ENCODE results near the gene CACNA1I.

The CACNA1I gene

DNA sequence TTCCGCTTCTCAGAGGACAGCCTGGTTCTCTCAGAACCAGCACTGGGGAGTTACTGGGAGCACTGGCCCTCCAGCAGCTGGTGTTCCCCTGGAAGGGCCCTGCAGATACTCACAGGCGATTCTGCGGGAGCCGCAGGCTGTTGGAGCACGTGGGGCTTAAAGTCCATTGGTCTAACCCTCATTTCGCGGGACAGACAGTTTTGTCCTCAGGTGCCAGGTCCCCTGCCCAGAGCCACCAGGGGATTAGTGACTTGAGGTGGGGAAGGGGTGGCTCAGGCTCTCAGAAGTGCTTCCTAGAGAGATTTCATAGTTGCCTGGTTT is 53.9 kb downstream of the CACNA1I start:
- no peak for DNase-seq (ENCODE audit: low read depth in 2 of 2)

DNA sequence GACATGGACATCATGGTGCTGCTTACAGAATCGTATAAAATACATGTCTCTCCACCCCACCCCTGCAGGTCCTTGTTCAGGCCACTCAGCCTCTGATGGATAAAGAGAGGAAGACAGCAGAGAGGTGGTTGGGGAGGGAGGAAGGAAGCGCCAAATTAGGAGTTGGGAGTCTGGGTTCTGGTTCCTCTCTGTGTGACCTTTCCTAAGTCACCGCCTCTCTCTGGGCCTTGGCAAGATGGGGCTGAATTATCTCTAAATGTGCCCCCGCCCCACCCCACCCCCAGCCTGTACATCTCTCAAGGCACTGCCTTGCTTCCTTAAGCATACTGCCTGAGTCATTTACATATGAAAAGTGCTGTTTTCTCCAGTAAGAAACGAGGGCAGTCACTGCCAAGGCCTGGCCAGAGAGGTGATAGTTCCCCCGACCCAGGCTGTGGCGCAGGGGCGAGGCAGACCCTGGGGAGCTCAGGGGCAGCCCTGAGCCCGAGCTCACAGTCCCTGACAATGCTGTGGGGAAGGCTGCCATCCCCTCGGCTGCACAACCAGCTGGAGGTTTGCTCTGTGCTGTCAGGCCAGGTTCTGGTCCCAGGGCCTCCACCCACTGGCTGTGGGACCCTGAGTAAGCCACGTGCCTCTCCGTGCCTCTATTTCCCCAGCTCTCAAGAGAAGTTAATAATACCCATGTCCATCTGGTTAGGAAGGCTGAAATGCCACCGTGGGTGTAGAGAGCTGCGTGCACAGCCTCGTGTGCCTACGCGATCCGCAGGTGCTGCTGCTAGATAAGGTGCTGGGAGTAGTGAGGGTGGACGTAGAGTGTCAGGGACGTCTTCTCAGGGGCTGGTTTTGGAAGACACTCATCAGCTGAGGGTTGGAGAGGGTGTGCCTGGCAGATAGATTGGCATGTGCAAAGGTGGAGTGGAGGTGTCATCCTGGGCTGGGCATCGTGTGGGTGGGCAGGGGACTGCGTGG is 55.3 kb downstream of the CACNA1I start:
- no peak for DNase-seq (ENCODE audit: low read depth in 2 of 2)

DNA sequence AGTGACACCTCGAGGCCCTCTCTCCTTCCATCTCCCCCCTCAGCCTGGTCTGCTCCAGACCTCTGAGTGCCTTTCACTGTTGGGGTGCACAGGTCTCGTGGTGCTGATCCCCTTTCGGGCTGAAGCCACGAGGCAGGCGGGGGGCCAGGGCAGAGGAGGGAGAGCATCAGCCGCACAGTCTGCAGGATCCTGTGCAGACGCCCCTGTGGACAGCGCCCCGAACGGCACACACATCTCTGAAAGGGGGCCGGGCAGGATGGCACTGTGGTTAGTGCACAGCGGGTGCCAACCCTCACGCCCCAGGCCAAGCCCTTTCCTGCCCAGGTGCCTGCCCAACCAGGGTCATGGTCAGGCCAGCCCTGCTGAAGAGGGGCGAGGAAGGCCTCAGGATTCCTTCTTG is 56.7 kb downstream of the CACNA1I start:
- DNase-seq (ENCODE audit: low read depth in 2 of 2): no peak

DNA sequence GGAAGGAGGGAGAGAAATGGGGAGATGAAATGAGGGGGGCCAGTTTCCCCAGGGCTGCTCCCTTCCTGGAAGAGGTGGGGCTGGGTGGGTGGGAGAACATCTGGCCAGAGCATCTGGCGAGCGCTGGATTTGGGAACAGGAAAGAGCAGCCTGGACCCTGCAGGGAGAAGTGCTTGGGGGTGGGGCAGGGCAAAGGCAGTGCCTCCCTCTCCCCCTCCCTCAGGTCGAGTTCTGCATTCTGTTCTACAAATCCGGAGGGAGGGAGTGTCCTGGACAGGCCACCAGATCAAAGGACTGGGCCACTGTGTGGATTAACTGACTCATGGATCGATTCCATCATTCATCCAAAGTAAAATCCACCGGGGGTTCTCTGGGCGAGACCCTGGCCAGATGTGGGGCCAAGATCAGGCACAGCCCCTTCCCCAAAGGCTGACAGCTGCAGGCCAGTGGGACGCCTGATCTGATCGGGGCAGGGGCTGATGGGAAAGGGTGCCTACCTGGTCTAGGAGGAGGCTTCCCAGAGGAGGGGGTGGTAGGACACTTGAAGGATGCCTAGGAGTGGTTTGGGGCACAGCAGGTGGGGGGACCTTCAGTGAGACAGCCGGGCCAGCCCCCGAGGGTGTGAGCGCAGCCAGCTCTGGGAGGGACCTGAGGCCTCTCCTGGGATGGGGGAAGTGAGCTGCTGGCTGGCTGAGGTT is 57.5 kb downstream of the CACNA1I start:
- no peak for DNase-seq (ENCODE audit: low read depth in 2 of 2)

DNA sequence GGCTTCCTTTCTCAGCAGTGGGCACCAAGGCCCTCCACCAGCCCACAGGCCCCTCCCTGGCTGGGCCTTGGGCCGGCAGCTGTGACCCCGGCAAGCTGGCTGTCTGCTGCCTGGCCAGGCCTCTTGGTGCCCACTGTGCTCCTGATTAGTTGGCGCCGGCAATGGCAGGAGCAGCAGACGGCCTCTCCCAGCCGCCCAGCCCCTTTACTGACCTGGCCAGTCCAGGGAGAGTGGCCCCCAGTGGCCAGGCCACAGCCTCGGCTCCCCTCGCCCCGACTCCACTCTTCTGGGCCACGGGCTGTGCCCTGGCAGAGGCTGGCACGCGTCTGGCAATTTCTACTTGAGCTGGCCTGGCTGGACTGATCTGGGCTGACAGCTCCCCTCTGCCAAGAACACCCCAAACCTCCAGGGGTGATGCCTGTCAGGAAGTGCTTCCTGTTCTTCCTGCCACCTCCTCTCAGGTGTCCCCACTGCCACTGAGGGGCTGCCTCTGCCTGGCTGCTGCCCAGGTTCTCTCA is 58.1 kb downstream of the CACNA1I start:
- DNase-seq (ENCODE audit: low read depth in 2 of 2): no peak

DNA sequence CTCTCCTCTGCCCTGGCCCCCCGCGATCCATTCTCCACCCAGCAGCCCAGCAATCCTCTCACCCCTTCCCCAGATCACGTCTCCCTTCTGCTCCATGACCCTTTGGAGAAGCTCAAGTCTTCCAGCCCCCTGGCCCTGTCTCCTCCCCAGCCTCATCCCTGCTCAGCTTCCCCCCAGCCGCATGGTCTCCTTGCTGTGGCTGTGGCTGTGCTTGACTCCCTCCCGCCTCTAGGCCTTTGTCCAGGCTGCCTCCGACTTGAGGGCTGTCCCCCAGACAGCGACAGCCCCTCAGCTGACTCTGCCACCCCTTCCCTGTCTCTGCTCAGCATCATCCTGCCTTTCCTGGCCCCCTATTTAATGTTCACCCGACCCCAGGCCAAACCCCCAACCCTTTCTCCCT is 59.3 kb downstream of the CACNA1I start:
- DNase-seq (ENCODE audit: low read depth in 2 of 2): no peak

DNA sequence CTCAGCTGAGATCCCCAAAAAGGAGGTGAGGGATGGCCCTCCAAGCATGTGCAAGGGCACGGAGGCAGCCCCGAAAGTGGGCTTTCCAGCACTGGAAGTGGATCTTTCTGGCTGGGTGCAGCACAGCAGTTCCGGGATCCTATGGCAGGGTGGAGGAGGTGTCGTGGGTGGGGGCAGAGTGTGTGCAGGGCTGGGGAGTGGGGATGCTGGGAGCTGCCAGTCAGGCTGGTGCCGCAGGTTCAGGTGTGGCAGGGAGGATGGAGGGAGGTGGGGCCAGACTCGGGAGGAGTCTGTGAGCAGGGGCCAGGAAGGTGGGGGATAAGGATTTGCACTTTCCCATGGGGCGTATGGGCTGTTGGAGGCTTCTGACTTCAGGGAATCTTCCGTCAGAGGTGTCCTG is 60.2 kb downstream of the CACNA1I start:
- no peak for DNase-seq (ENCODE audit: low read depth in 2 of 2)

DNA sequence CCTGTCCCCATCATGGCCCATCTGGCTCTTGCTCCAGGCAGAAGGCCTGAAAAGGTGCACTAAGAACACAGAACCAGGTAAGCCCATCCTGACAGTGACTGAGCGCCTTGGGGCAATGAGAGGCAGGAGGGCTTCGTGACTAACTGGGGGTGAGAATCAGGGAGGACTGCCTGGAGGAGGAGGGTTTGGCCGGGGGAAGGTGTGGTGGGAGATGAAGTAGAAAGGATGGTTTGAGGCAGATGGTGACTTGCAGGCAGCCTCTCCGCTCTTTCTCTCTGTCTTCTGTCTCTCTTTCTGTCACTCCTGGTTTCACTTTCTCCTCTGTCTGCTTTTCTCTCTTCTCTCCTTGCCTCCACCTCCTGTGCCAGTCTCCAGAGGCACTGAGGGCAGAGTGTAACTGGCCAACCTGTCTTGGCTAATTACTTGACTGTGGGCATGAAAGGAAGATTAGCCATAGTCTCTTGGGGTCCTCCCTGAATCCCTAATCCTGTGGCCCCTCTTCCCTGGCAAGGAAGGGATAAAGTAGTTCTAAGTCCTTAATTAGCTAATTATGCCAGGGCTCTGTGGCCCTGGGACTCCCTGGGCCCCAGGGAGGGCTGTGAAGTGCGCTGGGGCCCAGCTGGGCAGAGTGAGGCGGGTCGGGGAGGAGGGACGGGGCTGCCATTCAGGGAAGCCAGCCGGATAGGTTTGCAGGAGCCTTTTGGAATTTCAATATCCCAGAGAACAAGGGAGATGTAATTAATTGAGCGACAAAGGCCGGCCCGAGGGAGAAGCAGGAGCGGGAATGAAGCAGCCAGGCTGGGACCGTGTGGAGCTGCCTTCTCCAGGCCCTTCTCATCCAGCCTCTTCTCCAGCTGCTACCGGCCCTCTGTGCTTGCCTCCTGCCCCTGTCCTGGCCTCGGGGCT is 61.1 kb downstream of the CACNA1I start:
- no peak for DNase-seq (ENCODE audit: low read depth in 2 of 2)

DNA sequence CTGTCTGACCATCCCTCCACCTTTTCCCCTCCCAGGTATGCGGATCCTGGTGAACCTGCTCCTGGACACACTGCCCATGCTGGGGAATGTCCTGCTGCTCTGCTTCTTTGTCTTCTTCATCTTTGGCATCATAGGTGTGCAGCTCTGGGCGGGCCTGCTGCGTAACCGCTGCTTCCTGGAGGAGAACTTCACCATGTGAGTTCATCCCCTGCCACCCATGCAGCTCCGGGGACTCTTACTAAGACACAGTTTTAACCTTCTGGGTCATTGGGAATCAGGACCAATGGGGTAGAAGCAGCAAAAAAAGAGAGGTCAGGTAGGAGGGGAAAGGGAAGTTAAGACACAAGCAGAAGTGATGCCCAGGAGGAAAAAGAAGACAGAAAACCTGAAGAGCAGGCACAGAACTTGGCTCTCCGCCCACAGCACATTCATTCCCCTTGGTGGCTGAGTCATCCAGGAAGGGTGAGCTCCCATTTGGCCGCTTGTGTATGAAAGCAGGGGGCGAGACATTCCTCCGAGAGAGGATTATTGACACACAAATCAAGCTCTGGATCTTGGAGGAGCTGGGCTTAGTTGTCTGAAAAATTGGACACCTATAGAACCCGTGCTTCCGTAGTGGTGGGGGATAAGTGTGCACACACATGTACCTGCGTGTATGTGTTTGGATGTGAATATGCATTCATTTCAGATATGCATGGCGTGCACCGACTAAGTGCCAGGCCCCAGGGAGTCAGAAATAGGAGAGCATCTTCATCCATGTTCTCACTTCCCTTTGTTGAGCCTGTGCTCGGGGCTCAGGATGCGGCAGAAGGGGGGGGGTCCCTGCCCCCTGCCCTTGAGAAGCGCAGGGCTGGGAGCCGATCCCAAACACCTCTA is 64.2 kb downstream of the CACNA1I start:
- no peak for DNase-seq (ENCODE audit: low read depth in 2 of 2)

DNA sequence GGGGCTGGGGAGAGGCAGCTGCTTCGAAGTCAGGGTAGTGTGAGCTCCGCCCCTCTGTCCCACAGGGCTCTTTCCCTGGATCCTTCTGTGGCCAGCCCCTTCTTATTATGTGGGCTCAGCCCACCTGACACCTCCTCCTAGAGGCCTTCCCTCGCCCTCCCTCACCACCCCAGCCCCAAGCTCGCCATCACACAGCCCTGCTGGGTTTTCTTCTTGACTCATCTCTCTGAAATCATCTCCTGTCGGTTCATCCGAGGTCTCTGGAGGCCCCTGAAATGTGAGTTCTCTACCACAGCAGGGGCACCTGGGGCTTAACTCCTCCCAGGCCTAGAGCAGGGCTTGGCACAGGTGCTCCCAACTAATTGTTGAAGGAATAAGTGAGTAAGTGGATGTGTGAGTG is 65.2 kb downstream of the CACNA1I start:
- DNase-seq (ENCODE audit: low read depth in 2 of 2): no peak

DNA sequence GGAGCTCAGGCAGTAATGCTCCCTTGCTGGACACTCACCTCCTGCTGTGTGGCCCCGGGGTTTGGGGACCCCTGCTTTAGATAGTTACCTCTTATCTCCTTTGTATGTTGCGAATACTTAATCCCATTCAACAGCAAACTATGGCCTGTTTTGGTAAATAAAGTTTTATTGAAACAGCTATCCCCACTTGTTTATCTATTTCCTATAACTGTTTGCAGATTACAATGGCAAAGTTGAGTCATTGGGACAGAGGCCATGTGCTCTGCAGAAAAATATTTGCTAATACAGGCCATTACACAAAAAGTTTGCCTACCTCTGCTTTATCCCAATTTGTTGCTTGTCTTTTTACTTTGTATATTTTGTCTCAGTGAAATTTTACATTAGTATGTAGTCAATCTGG is 68.4 kb downstream of the CACNA1I start:
- no peak for DNase-seq (ENCODE audit: low read depth in 2 of 2)

DNA sequence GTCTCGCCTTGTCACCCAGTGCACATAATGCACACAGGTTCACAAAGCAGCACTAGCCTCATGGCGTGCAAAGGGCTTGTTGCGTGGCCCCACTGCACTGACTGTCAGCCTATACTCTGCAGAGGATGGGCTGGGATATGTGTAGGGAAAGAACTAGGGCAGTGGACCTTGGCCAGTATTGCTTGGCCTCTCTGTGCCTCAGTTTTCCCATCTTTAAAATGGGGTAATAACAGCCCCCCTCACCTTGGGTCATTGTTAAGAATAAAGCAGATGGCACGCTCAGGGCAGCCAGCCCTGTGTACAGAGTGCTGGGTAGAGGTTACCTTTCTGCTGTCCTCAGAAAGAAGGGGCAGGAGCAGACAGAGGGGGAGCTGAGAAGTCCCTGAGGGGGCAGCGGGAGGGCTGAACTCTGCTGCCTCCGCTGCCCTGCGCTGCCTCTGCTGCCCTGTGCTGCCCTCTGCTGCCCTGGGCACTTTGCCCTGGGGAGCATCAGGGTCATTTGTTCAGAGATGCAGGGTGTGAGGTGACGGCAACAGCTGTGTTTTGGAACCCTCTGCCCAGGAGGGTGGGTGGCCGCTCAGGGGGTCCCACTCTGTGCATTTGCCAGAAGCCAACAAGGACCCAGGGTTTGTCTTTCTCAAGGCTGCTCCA is 71.2 kb downstream of the CACNA1I start:
- no peak for DNase-seq (ENCODE audit: low read depth in 2 of 2)

DNA sequence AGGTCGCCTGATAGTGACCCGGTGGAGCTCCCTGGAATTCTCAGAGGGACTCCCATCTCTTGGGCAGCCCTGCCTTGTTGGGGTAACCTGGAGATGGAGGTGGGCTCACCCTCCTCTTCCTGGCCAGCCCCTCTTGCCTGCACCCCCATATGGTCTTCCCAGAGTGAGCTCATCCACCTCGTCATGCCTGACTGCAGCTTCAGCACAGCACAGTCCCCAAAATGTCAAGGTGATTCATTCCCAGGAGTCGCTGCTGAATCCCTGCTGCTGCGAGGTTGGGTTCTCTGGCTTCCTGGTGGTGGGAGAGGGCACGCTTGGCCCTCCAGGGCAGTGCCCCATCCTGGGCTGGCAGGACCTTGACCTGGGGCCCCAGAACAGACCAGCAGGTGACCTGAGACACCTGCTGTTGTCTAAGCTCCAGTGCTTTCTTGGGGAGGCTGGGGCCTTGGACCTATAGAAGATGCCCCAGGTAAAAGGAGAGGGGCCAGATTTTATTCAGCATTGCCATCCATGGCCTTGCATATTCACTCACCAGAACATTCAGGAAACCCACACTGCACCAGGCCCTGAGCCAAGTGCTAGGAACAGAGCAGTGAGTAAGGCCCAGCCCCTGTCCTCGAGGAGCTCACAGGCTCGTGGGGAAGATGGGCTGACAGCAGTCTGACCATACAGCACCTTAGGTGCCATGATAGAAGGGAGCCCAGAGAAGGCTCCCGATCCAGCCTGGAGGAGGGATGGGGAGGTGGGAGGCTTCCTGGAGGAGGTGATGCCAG is 72.9 kb downstream of the CACNA1I start:
- no peak for DNase-seq (ENCODE audit: low read depth in 2 of 2)

DNA sequence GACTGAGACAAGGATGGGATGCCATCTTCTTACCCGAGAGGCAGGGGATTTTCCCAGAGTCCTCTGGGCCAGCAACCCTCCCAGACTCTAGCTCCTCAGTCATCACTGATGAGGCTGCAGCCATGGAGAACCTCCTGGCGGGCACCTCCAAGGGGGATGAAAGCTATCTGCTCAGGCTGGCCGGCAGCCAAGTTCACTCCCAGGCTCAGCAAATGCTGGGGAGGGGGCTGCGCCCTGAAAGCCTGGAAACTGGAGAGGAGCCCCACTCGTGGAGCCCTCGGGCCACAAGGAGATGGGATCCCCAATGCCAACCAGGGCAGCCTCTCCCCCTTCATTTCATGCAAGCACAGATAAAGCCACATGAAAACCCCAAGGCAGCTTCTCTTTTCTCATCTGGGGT is 75.0 kb downstream of the CACNA1I start:
- no peak for DNase-seq (ENCODE audit: low read depth in 2 of 2)

DNA sequence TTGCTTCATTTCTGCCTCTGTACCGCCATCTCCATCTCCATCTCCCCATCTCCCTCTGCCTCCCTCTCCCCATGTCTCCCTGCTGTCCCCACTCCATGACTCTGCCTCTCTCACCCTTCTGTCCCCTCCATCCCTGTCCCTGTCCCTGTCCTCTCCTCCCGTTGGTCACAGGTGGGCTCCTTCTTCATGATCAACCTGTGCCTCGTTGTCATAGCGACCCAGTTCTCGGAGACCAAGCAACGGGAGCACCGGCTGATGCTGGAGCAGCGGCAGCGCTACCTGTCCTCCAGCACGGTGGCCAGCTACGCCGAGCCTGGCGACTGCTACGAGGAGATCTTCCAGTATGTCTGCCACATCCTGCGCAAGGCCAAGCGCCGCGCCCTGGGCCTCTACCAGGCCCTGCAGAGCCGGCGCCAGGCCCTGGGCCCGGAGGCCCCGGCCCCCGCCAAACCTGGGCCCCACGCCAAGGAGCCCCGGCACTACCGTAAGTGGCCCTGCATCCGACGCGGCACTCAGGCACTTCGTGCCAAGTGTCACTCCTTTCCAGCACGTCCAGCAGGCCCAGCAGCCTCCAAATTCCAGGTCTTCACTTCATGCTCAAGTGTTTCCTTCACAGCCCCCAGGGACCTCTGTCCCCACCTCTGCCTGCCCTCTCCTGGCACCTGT is 76.0 kb downstream of the CACNA1I start:
- DNase-seq (ENCODE audit: low read depth in 2 of 2): no peak

DNA sequence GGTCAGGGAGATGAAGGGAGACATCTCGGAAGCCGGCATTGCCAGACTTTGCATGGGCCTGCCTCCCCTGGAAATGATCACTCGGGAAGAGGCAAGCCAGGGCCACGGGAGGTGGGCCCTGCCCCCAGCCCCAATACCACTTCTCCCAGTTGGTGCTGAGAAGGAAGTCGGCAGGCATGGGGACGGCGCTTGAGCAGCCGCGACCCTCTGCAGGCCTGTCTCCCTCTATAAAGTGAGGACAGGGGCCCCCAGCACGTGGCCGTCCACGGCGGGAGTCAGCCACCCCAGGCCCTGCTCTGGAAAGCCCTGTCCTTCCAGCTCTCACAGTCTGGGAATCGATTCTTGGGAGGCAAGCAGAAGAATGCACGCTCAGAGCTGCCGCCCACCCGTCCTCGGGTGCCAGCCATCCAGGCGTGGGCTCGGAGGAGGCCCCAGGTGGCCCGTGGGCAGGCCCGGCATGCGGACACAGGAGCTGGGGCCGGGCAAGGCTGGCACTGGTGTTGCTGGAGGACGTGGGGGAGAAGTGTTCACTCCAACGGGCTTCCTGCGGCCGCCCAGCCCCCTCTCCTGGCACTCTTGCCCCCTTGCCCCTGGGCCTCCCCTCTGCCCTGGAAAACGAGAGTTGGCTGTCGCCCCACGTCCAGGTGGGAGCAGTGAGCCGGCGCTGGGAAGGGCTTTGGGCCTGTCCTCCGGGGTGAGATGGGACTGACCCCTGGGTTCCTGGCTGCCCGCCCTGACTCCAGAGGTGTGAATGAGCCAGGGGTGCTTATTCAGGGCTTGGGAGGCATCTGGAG is 77.5 kb downstream of the CACNA1I start:
- no peak for DNase-seq (ENCODE audit: low read depth in 2 of 2)

DNA sequence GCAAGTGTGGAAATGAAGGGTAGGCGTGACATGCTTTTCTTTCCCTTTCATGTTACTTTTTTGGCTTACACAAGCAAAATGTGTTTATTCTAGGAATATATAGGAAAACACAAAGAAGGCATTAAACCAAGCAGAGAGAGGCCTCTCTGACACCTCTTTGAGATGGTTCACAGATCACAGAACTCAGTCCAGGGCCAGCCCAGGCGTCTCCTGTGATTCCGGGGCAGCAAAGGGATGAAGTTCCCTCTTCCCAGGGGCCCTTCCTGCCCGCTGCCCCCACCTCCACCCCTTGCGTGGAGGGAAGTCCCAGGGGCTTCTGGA is 78.0 kb downstream of the CACNA1I start:
- no peak for DNase-seq (ENCODE audit: low read depth in 2 of 2)

DNA sequence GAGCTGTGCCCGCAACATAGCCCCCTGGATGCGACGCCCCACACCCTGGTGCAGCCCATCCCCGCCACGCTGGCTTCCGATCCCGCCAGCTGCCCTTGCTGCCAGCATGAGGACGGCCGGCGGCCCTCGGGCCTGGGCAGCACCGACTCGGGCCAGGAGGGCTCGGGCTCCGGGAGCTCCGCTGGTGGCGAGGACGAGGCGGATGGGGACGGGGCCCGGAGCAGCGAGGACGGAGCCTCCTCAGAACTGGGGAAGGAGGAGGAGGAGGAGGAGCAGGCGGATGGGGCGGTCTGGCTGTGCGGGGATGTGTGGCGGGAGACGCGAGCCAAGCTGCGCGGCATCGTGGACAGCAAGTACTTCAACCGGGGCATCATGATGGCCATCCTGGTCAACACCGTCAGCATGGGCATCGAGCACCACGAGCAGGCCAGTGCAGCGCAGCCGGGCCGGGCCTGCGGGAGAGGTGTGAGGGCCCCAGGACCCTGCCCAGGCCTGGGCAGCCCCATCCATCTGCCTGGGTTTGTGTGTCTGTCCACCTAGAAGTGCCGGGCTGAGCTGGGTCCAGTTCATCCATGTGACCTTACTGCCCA is 79.0 kb downstream of the CACNA1I start:
- no peak for DNase-seq (ENCODE audit: low read depth in 2 of 2)
